VCaP (cell line): Measurements from ENCODE around the gene ACTN2.

Experiments
- H3K27ac ChIP-seq: fragments of 450-650 bp; 2 replicates; pipeline ENCODE4 v1.5.1; 2017
- CTCF ChIP-seq: fragments of 450-650 bp; conservative IDR thresholded peaks from 2 replicates; pipeline ENCODE4 v1.5.1; 2017; ENCODE audit warnings: mild to moderate bottlenecking, moderate library complexity

ACTN2 gene

GRCh38 chr1:236681219-236681618, 5.1 kb upstream of the ACTN2 start:
- TF ChIP-seq CTCF = no peak
- H3K27ac ChIP-seq = no peak overlapping the region

- no peak for TF ChIP-seq CTCF
- no peak overlapping the region for H3K27ac ChIP-seq
Measured at GRCh38 chr1:236685205-236685916, 938 bp upstream of the ACTN2 start.

- no peak overlapping the region for H3K27ac ChIP-seq
Measured at GRCh38 chr1:236686815-236687160, 489 bp downstream of the ACTN2 start.

GRCh38 chr1:236687273-236687672, 974 bp downstream of the ACTN2 start:
- no peak for TF ChIP-seq CTCF
- no peak overlapping the region for H3K27ac ChIP-seq

More at GRCh38 chr1:236686815-236687160, 489 bp downstream of the ACTN2 start:
- no peak for TF ChIP-seq CTCF

- H3K27ac ChIP-seq = no peak overlapping the region
- TF ChIP-seq CTCF = no peak
Measured at GRCh38 chr1:236688705-236689104, 2.4 kb downstream of the ACTN2 start.

DNA sequence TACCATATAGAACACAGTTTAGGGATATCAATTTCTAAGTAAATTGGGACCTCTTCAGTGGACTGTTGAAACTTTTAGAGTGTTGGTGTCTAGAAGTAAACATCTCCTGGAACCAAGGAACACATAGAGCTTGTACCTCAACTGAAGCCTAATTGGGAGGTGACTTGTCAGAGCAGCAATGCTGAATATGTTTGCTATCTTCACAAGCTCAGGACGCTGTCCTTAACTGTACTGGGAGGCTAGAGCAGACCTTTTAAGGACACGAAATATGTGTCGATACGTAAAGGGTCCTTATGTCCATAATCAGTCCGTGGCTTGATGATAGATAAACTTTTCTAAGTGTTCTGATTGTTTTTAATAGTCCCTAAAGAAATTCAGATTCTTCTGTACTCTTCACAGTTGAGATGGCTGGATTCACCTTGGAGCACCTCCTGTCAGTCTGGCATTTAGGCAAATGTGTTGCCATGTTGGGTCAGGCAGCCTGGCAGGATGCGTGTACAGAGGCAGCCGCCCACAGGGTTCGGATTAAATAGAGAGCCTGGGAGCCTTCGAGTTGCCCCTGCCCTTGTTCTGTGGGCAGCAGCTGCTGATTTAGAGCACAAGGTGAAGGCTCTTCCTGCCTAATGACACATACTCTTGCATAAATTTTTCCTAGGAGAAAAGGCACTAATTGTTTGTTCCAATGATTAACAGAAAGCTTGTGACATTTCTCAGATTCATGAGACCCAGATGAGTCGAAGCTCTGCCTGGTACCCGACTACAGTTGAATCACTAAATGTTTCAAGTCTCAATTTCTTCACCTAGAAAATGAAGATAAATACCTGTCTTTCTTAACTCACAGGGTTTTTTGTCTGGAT, 3.6 kb downstream of the ACTN2 start:
- H3K27ac ChIP-seq = no peak overlapping the region

More for the DNA sequence above, 3.6 kb downstream of the ACTN2 start:
- no peak for TF ChIP-seq CTCF
